HG03097 (cell line): ENCODE results near the gene TMEM35B.
"Not testable (repeated sequence)": the region's sequence is repeated elsewhere in the genome, so short reads cannot be mapped to it uniquely, and the experiment has no call there.

Experiments used
- ATAC-seq: cut with Tn5 transposase; IDR thresholded peaks from one replicate; pipeline ENCODE4 v1.9.1; 2021; ENCODE audit not compliant: unreplicated experiment, low FRiP score

The TMEM35B gene

DNA sequence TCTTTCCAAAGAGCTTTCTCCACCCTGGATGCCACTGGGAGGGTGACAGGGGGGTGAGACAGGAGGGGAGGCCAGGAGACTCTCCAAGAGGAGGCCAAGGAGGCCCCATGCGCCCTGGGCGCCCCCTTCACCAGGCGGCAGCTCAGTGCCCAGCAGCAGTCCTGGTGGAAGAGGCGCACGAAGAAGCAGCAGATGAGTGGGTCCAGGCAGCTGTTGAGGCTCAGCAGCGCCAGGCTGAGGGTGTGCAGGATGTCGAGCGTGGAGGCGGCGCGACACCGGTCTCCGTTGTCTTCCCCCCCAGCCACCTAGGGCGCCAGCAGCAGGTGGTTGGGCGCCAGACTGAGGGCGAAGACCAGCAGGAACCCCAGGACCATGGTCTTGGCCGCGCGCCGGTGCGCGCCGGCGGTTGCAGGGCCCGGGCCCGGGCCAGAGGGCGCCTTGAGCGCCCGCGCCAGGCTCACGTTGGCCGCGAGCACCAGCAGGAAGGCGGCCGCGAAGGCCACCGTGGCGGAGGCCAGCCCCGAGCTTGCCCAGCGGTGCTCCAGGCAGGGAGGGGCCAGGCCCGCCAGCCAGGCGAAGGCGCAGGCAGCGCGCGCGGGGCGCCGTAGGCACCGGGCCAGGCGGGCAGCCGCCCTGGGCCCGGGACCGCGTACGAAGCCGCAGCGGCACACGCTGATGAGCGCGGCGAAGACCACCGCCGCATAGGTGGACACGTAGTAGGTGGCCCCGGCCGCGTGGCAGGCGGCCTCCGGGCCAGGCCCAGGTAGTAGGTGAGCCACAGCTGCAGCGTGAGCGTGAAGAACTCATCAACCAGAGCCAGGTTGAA is 8.6 kb downstream of the TMEM35B start:
- ATAC-seq = no peak

DNA sequence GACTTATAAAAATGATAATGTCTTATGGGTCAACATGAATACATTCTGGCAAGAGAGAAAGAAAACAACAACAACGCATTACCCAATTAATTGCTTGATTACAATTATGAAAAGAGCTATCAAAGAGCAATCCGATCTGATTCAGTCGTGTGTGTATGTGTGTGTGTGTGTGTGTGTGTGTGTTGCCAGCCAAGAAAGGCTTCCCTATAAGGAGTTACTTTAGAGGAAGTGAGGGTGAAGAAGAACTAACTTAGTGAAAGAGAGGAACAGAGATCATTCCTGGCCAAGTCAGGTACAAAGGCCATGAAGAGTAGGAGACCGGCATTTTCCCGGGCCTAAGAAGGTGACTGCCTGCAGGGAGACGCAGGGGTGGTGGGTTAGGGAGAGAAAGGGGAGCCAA is 9.4 kb downstream of the TMEM35B start:
- ATAC-seq = no peak

DNA sequence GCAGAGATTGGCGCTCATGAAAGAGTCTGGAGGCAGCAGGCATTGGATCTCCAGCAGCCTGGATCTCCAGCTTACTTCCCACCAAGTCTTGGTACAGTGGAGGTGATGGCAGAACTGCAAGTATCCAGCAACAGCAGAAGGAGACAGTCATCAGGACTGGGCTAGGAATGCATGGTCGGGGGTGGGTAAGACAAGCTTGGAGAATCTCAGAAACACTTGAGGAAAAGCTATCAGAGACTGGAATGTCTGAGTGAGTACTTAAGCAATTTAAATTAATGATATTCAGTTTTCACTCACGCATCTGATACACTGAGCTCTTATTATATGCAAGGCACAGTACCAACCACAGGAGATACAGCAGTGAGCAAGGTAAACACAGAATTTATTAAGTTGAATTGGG is 9.8 kb downstream of the TMEM35B start:
- ATAC-seq = no peak

DNA sequence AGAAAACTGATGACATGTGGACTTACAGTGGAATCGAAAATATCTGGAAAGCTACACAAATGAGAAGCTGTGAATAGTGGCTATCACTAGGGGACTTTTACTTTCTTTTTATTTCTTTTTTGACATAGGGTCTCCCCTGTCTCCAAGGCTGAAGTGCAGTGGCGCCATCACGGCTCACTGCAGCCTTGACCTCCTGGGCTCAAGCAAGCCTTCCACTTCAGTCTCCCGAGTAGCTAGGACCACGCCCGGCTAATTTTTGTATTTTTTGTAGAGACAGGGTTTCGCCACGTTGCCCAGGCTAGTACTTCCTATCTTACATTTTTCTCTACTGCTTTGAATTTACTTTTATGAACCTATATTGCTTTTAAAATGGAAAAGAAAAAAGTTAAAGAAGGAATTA is 10.5 kb downstream of the TMEM35B start:
- no peak for ATAC-seq

DNA sequence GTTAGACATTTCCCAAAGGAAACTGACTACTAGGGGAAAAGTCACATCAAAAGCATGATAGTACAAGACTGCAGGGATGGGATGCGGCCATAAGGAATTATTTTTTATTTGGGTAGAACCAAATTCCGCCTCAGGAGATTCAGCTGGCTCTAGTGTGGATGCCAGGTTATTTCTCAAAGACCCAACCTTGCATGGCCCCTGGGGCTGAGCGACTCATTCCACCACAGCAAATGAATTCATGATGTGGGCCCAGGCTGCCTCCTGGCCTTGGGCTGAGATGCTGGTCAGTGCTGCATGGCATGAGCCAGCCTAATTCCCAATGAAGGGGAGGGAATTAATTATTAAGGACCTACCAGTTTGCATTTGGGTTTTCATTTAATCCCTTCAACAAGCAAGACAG is 11.8 kb downstream of the TMEM35B start:
- no peak for ATAC-seq

DNA sequence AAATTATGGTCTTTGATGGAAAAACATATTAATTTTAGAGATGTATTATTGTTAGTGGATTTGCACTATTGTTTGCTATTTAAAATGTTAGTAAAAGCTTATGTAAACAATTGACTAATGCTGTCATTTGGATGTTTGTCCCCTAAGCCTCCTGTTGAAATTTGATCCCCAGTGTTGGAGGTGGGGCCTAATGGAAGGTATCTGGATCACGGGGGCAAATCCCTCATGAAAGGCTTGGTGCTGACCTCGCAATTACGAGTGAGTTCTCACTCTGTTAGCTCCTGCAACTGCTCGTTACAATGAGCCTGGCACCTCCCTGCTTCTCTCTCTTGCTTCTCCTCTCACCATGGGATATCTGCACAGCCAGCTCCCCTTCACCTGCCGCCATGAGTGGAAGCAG is 14.3 kb downstream of the TMEM35B start:
- ATAC-seq = no peak

DNA sequence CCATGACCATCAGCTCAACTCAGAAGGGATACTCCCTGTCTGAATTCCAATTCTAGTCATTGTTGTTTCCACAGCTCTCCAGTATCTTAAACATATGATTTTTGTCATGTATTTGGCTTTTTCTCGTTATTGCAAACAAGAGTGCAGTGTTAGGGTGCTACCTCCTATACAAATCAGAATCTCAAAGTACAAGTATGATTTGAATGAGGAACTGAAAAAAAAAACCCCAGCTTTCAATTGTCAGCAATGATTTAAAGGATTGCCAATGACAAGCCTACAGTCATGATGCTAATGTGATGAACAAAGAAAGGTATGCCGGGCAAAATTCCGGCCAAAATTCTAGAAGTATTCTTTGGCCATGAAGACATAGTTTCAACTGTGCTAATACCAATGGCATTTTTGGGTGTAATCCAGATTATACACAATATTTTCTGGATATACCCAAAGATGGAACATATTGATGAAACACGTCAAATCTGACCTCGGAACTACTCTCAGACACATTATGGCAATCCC is 14.9 kb downstream of the TMEM35B start:
- ATAC-seq = no peak

DNA sequence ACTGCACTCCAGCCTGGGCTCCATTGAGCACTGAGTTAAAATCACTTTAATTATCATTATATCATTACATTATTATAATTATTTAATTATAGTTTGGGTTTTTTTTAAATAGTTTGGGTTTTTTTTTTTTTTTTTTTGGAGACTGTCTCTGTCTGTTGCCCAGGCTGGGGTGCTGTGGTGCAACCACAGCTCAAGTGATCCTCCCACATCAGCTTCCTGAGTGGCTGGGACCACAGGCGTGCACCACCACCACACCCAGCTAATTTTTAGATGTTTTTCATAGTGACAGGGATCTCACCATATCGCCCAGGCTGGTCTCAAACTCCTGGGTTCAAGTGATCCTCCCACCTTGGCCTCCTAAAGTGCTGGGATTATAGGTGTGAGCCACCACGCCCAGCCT is 16.9 kb downstream of the TMEM35B start:
- not testable (repeated sequence) for ATAC-seq

DNA sequence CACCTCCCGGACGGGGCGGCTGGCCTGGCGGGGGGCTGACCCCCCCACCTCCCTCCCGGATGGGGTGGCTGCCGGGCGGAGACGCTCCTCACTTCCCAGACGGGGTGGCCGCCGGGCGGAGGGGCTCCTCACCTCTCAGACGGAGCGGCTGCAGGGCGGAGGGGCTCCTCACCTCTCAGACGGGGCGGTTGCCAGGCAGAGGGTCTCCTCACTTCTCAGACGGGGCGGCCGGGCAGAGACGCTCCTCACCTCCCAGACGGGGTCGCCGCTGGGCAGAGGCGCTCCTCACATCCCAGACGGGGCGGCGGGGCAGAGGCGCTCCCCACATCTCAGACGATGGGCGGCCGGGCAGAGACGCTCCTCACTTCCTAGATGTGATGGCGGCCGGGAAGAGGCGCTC is 17.5 kb downstream of the TMEM35B start:
- not testable (repeated sequence) for ATAC-seq

DNA sequence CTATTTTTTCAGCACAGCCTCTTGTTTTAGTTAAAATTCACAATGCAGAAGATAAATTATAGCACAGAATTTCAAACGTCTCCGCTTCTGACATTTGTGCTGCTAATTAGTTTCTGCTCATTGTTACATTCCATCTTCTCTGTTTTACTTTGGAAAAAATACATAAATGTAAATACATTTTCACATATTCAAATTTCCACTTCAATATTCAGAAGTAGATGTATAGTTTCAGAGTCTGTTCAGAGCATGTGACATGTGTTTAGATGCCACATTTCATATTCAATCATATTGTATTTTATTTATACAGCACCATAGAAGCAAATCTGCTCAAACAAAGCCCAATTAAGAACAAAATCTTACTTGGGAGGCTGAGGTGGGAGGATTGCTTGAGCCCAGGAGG is 19.6 kb downstream of the TMEM35B start:
- ATAC-seq = no peak

DNA sequence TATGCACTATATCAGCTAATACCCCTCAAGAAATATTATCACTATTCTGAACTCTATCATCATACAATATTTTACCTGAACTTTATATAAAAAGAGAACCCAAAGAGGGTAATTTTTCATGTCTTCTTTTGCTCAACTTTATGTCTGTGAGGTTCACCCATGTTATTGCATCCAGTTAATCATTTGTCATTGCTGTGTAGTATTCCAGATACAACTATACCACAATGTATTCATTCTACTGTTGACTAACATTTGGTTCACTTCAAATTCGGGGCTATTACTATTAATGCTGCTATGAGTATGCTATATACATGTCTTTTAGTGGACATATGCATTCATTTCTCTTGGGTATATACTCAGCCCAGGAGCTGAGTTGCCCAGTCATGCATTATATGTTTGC is 34.7 kb downstream of the TMEM35B start:
- ATAC-seq = no peak

DNA sequence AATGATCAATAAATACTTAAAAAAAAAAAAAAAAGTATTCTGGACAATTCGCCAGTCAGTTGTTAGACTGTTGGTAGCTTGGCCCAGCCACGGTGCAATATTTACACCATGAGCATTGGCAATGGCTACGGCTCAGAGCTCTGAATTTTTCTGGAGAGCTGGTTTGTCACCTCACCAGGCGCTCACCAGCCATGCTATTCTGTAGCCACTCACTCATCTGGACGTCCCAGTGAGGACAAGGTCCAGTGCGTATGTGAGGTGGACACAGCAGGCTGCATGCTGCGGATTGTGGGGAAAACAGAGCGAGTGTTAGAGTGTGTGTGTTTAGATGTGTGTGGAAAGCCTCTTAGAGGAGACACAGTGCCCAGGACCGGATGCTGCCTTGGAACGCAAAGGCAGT is 36.4 kb downstream of the TMEM35B start:
- ATAC-seq = not testable (repeated sequence)

DNA sequence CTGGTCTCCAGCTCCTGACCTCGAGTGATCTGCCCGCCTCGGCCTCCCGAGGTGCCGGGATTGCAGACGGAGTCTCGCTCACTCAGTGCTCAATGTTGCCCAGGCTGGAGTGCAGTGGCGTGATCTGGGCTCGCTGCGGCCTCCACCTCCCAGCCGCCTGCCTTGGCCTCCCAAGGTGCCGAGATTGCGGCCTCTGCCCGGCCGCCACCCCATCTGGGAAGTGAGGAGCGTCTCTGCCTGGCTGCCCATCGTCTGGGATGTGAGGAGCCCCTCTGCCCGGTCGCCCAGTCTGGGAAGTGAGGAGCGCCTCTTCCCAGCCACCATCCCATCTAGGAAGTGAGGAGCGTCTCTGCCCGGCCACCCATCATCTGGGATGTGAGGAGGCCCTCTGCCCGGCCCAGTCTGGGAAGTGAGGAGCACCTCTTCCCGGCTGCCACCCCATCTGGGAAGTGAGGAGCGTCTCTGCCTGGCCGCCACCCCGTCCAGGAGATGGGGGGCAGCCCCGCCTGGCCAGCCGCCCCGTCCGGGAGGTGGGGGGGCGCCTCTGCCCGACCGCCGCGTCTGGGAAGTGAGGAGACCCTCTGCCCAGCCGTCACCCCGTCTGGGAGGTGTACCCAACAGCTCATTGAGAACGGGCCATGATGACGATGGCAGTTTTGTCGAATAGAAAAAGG is 37.4 kb downstream of the TMEM35B start:
- ATAC-seq = not testable (repeated sequence)

DNA sequence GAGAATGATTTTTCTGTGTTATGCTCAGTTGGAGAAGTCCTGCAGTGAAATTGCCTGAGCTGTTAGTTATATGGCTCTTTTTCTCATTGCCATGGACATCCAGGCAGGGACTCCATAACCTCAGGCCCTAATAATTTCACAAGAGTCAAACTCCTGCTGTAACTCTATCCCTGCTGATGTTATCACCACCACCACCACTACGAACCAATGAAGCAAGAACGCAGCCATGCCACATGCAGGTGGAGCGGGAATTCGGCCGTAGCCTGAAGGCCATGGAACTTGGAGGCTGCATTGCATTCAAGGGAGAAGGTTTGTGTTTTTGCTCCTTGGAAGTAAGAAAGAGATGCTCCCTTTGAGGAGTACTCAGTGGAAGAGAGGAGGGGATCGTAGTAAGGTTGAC is 38.9 kb downstream of the TMEM35B start:
- no peak for ATAC-seq

DNA sequence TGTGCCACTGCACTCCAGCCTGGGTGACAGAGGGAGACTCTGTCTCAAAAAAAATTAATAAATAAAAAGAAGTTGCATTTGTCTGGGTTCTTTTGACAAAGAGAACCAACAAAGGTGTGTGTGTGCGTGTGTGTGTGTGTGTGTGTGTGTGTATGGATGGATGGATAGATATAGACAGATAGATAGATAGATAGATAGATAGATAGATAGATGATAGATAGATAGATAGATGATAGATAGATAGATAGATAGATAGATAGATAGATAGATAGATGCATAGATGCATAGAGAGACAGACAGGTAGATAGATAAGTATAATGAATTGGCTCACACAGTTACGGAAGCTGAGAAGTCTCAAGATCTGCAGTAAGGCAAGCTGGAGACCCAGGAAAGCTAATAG is 43.3 kb downstream of the TMEM35B start:
- ATAC-seq = not testable (repeated sequence)
